Fibroblast of the aortic adventitia (primary cell): ENCODE data around the gene UTP11. TPM values are rescaled to one million over a fixed set of nuclear protein-coding genes. Genes with fewer than 3 reads are reported as not detected.

Source experiments
- DNase-seq: peaks from one replicate; pipeline ENCODE4 v3.0.0-alpha.2; 2010; ENCODE audit warnings: low read depth
- H3K4me3 ChIP-seq: 2 replicates; pipeline ENCODE4 v1.5.1; 2011; ENCODE audit warnings: low read depth, mild to moderate bottlenecking, control low read depth, low read length, moderate library complexity
- CTCF ChIP-seq: IDR thresholded peaks from 2 replicates; pipeline ENCODE4 v1.5.1; 2011; ENCODE audit warnings: mild to moderate bottlenecking, low read length, control low read depth, inconsistent platforms; ENCODE audit not compliant: insufficient read depth
- small RNA-seq: library from RNA; depleted of rRNA; stranded (forward); fragments of <200 nt; gene quantifications from one replicate; pipeline ENCODE3, GENCODE V24; 2012
- total RNA-seq: library from RNA; depleted of rRNA; stranded (reverse); fragments of >200 nt; gene quantifications from 2 replicates; pipeline ENCODE4 v1.2.3, GENCODE V29; 2012; ENCODE audit warnings: low replicate concordance

Gene UTP11
- total RNA-seq, 1 donor = 68.1 TPM

GRCh38 chr1:38074302-38074677 lies 61.8 kb downstream of the UTP11 start:
- no peak overlapping the region for H3K4me3 ChIP-seq
- no peak for TF ChIP-seq CTCF
- DNase-seq = no peak

Small RNAs within 50 kb of the gene (small RNA-seq; reads per million reads assigned to genes)
- gene RNU6-510P = not detected

Other genes with a start within 250 kb of the UTP11 start
- not detected in 2 replicates for gene EPHA10, start 247.6 kb upstream of the UTP11 start, total RNA-seq
- gene MANEAL, start 218.9 kb upstream of the UTP11 start, total RNA-seq = 0.65 and 0.99 TPM in 2 replicates
- 14.5 and 24.0 TPM in 2 replicates for gene C1orf122, start 204.9 kb upstream of the UTP11 start, total RNA-seq
- 3.1 and 8.9 TPM in 2 replicates for gene YRDC, start 204.5 kb upstream of the UTP11 start, total RNA-seq
- 4.7 and 7.4 TPM in 2 replicates for gene MTF1, start 153.1 kb upstream of the UTP11 start, total RNA-seq
- 26.8 and 35.5 TPM in 2 replicates for gene INPP5B, start 65.7 kb upstream of the UTP11 start, total RNA-seq
- 75.2 and 87.7 TPM in 2 replicates for gene SF3A3, start 22.7 kb upstream of the UTP11 start, total RNA-seq
- 6.1 and 15.6 TPM in 2 replicates for gene FHL3, start 7.2 kb upstream of the UTP11 start, total RNA-seq
- not detected in 2 replicates for gene POU3F1, start 34.1 kb downstream of the UTP11 start, total RNA-seq